Colonic mucosa (tissue), 4 donors: ENCODE data around the gene SULT4A1. TPM values are rescaled to one million over a fixed set of nuclear protein-coding genes. Genes with fewer than 3 reads are reported as not detected.
"Not testable (repeated sequence)": the region's sequence is repeated elsewhere in the genome, so short reads cannot be mapped to it uniquely, and the experiment has no call there.

Source experiments
- DNase-seq: peaks from one replicate; pipeline ENCODE4 v3.0.0-alpha.2; 2020
- H3K27ac ChIP-seq: fragments of 200-600 bp; one replicate; pipeline ENCODE4 v1.8.0; 2021
- H3K27me3 ChIP-seq: fragments of 200-600 bp; one replicate; pipeline ENCODE4 v1.8.0; 2021
- H3K36me3 ChIP-seq: fragments of 200-600 bp; one replicate; pipeline ENCODE4 v1.8.0; 2021
- H3K4me1 ChIP-seq: fragments of 200-600 bp; one replicate; pipeline ENCODE4 v1.8.0; 2021; ENCODE audit warnings: mild to moderate bottlenecking
- H3K4me3 ChIP-seq: fragments of 200-600 bp; one replicate; pipeline ENCODE4 v1.8.0; 2021
- H3K9ac ChIP-seq, 2 donors: one replicate each; pipeline ENCODE4 v1.7.0; 2013; ENCODE audit warnings: control low read depth in 2 of 2, low read depth in 2 of 2, low read length in 2 of 2
- H3K9me3 ChIP-seq: fragments of 200-600 bp; one replicate; pipeline ENCODE4 v1.8.0; 2021
- CTCF ChIP-seq: fragments of 200-600 bp; IDR thresholded peaks from one replicate; pipeline ENCODE4 v1.8.0; 2022; ENCODE audit warnings: antibody characterized with exemption, mild to moderate bottlenecking
- intact Hi-C: fragments of 100-400 bp; cut with DNase I; formaldehyde crosslinking; loops from one replicate; pipeline ENCODE4 v1.14.1; 2022
- total RNA-seq, 2 donors: library from RNA; stranded (reverse); fragmentation: NEBNext Ultra II Directional in 1 of 2; extraction: Animal tissue kit (Norgen Biotek cat#: 25700) in 1 of 2; gene quantifications; one replicate each; pipeline ENCODE4 v1.2.1, GENCODE V29; 2021
- donor health status: healthy.
- donor health status: DM: no; HTN: no; CAD: no.
- donor health status: DM: no; HTN: no; CAD: no.

The SULT4A1 gene
- under 1 TPM; 0.10 to 0.82 TPM for total RNA-seq

- Histone ChIP-seq H3K4me3 (no peak within 1 kb of the TSS), H3K9me3 (no peaks in the 10 kb centered on the region), H3K36me3 (no peaks in the 10 kb centered on the region), H3K27ac (no peak within 1 kb of the TSS), H3K4me1 (no peaks in the 10 kb centered on the region), H3K27me3 (peaks cover 22% of the 10 kb centered on the region), H3K9ac (no peak within 1 kb of the TSS)
- DNase-seq = no peak
- no peak for TF ChIP-seq CTCF
- intact Hi-C loops = no loop called here
Measured at GRCh38 chr22:43862074-43862881, at the start of gene SULT4A1. Gene SULT4A1 (minus strand): TSS chr22:43862513. CDS start chr22:43862382, 131 bp downstream.

GRCh38 chr22:43911351-43911750, 49.0 kb upstream of the SULT4A1 start:
- Histone ChIP-seq H3K4me3 (no peak overlapping the region), H3K9ac (no peak overlapping the region), H3K4me1 (no peaks in the 10 kb centered on the region), H3K27me3 (no peaks in the 10 kb centered on the region), H3K36me3 (no peaks in the 10 kb centered on the region), H3K27ac (no peak overlapping the region), H3K9me3 (no peaks in the 10 kb centered on the region)
- no peak for DNase-seq
- TF ChIP-seq CTCF = no peak
- intact Hi-C loops = no loop called here

GRCh38 chr22:43910178-43910695, 47.9 kb upstream of the SULT4A1 start:
- H3K27ac ChIP-seq = no peak overlapping the region
- intact Hi-C loops = no loop called here
- H3K4me1 ChIP-seq = no peaks in the 10 kb centered on the region
- no peaks in the 10 kb centered on the region for H3K36me3 ChIP-seq
- no peak overlapping the region for H3K4me3 ChIP-seq
- no peaks in the 10 kb centered on the region for H3K27me3 ChIP-seq
- TF ChIP-seq CTCF = no peak
- no peaks in the 10 kb centered on the region for H3K9me3 ChIP-seq
- no peak overlapping the region for H3K9ac ChIP-seq
- no peak for DNase-seq

GRCh38 chr22:43909708-43910107, 47.4 kb upstream of the SULT4A1 start:
- H3K27me3 ChIP-seq = no peaks in the 10 kb centered on the region
- no peaks in the 10 kb centered on the region for H3K9me3 ChIP-seq
- no peak overlapping the region for H3K27ac ChIP-seq
- H3K4me1 ChIP-seq = no peaks in the 10 kb centered on the region
- no peak for TF ChIP-seq CTCF
- intact Hi-C loops = loop anchor here (10.0 kb wide), 1 partner anchor 65 kb away; no protein-coding TSS in a partner anchor
- no peak for DNase-seq
- H3K9ac ChIP-seq = no peak overlapping the region
- H3K36me3 ChIP-seq = no peaks in the 10 kb centered on the region
- H3K4me3 ChIP-seq = no peak overlapping the region

GRCh38 chr22:43905681-43906080, 43.4 kb upstream of the SULT4A1 start:
- Histone ChIP-seq H3K9me3 (no peaks in the 10 kb centered on the region), H3K9ac (no peak overlapping the region), H3K4me3 (no peak overlapping the region), H3K27ac (no peak overlapping the region), H3K4me1 (no peaks in the 10 kb centered on the region), H3K36me3 (no peaks in the 10 kb centered on the region), H3K27me3 (no peaks in the 10 kb centered on the region)
- DNase-seq = no peak
- no peak for TF ChIP-seq CTCF
- intact Hi-C loops = loop anchor here (10.0 kb wide), 1 partner anchor 61 kb away; no protein-coding TSS in a partner anchor

GRCh38 chr22:43904412-43904811, 42.1 kb upstream of the SULT4A1 start:
- H3K4me3 ChIP-seq, H3K9me3 ChIP-seq, H3K27me3 ChIP-seq, H3K27ac ChIP-seq, H3K4me1 ChIP-seq, DNase-seq, H3K9ac ChIP-seq, H3K36me3 ChIP-seq: not testable (repeated sequence)
- intact Hi-C loops = loop anchor here (10.0 kb wide), 1 partner anchor 60 kb away; no protein-coding TSS in a partner anchor

GRCh38 chr22:43903033-43903432, 40.7 kb upstream of the SULT4A1 start:
- intact Hi-C loops = loop anchor here (10.0 kb wide), 1 partner anchor 58 kb away; no protein-coding TSS in a partner anchor
- not testable (repeated sequence) for H3K27ac ChIP-seq, H3K4me1 ChIP-seq, H3K9me3 ChIP-seq, H3K27me3 ChIP-seq, H3K9ac ChIP-seq, H3K4me3 ChIP-seq, H3K36me3 ChIP-seq, DNase-seq
